SK-N-MC (cell line): ENCODE data around the gene SLC1A5.

Experiments used
- EZH2 ChIP-seq: fragments of 200-600 bp; sonication (generic); IDR thresholded peaks from one replicate; pipeline ENCODE4 v1.6.1; 2017; ENCODE audit warnings: antibody characterized with exemption
- FOXP2 ChIP-seq: optimal IDR thresholded peaks from 2 replicates; pipeline ENCODE3; 2011; ENCODE audit warnings: mild to moderate bottlenecking, moderate library complexity; ENCODE audit not compliant: insufficient read depth; ENCODE audit errors: extremely low read length, control extremely low read depth
- POLR2AphosphoS5 ChIP-seq: IDR thresholded peaks from 2 replicates; pipeline ENCODE4 v1.6.1; 2012; ENCODE audit warnings: mild to moderate bottlenecking, low read depth, low read length, borderline replicate concordance

DNA sequence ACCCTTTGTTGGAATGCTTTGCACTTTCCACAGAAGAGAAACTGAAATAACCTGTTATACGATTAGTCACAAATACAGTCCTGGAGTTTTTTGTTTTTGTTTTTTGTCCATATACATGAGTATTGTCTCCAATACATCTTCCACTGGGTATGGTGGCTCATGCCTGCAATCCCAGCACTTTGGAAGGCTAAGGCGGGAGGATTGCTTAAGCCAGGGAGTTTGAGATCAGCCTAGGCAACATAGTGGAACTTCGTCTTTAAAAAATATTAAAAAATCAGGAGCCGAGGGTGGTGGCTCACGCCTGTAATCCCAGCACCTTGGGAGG lies 37.3 kb upstream of the SLC1A5 start:
- TF ChIP-seq EZH2 (no peak), POLR2AphosphoS5 (no peak), FOXP2 (no peak)
